ENCODE data around the gene PITPNC1. TPM values are rescaled to one million over a fixed set of nuclear protein-coding genes. Genes with fewer than 3 reads are reported as not detected.
"Not testable (repeated sequence)": the region's sequence is repeated elsewhere in the genome, so short reads cannot be mapped to it uniquely, and the experiment has no call there.

The PITPNC1 gene
- polyA plus RNA-seq, 4 donors: 19.7 to 24.3 (median 23.4) TPM

DNA sequence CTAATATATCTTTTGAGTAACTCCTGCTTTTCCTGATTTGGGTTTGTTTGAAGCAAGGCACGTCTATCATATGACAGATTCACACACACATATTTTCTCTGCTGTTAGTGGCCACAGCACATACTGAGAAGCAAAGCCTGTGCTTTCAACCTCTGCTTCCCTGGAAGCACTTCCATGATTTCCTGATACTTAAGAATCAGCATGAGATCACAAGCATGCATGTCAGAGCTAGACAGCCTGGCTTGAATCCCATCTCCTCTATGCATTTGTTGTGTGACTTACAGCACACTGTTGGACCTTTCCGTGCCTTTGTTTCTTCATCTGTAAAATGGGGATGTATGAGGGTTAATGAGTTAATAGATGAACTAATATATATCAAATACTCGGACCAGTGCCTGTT, 189.6 kb downstream of the PITPNC1 start:
- no peak for DNase-seq (ENCODE audit: low read depth in 4 of 4, low spot score in 3 of 4)

DNA sequence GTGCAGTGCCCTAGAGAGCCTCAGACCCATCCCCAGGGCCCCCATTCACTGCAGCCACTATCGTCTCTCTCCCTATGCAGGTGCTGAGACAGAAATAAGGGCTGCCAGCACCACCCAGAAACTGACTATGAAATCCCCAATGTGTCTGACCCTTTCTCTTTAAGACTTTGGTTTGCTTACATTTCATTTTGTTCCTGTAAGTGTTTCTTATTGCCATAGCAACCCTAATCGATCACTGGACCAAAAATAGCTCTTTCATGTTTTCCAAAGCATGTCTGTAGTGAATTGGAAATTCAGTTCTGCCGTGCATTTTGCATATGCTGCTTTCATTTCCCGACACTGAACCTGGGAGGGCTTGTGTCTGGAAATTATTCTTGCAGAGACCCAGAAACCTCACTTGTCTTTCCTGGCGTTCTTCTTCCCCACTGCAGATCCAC, 192.0 kb downstream of the PITPNC1 start:
- no peak for DNase-seq (ENCODE audit: low read depth in 4 of 4, low spot score in 3 of 4)

DNA sequence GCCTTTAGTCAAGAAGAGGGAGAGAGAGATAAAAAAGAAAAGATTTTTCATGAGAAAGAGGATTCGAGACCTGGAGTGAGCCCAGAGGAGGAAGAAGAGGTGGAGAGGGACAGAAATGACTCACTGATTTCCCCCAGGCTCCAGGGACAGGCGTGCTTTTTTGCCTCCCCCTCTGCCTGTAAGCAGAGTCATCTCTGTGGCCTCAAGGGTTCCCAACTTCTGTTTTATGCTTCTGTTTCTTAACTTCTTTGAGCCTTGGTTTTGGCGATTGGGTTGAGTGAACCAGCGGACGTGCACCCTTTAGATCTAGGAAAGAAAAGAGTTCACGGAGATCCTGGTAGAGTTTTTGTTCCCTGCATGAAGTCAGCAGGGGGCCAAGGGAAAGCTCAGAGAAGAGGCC, 192.8 kb downstream of the PITPNC1 start:
- DNase-seq (ENCODE audit: low read depth in 4 of 4, low spot score in 3 of 4): no peak

DNA sequence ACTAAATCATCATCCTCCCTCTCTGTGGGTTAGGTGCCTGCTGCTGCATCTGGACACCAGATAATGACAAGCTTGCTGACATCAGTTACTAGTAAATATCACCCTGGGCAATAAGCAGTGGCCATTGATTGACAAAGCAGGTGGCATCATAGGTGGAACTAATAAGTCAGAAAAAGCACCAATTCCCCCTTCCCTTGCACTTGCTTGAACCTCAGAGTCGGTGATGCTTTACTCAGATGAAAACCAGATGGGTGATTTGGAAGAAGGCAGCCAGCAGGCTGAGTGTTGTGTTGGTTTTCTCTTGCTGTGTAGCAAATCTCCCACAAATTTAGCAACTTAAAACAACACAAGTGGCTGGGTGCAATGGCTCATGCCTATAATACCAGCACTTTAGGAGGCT, 193.7 kb downstream of the PITPNC1 start:
- DNase-seq (ENCODE audit: low read depth in 4 of 4, low spot score in 3 of 4): no peak

DNA sequence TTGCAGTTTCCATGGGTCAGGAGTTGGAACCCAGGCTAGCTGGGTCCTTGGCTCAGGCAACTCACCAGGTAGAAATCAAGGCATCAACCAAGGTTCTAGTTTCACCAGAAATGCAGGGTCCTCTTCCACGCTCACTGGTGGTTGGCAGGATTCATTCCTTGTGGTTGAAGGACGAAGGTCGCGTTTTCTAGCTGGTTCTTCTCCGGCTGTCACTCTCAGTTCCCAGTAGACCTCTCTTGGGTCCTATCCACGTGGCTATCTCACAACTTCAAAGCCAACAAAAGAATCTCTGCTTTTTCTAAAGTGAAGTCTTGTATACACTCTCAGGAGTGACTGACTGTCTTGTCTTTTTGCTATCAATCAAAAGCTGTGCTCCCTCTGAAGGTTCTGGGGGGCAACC, 194.4 kb downstream of the PITPNC1 start:
- DNase-seq (ENCODE audit: low read depth in 4 of 4, low spot score in 3 of 4): no peak

DNA sequence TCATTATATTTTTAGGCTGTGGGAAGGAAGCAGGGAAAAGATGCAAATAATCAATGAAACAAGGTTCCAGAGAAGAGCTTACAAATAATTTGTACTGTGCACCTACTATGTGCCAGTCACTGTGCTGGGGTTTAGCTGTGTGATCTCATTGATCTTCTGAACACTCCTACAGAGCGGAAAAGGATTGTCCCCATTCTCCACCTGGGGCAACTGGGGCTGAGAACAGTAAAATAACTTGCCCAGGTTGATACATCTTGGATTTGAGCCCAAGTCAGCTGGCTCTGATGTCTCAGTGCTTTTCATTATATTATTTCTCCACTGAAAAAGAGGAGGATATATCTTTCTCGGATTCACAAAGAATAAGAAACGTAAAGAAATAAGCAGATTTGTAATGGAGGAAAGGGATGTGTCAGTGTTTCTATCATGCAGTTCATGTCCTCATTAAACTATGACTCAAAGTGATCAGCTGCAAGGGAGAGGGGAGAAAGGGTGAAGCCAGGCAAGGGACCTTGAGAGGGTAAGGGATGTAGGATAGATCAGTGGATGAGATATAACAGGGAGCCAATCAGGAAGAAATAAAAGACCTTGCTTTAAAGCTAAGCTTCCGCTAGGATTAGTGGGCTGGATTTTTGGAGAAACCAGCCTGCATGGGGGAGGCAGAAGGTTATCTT, 197.0 kb downstream of the PITPNC1 start:
- DNase-seq (ENCODE audit: low read depth in 4 of 4, low spot score in 3 of 4): no peak

DNA sequence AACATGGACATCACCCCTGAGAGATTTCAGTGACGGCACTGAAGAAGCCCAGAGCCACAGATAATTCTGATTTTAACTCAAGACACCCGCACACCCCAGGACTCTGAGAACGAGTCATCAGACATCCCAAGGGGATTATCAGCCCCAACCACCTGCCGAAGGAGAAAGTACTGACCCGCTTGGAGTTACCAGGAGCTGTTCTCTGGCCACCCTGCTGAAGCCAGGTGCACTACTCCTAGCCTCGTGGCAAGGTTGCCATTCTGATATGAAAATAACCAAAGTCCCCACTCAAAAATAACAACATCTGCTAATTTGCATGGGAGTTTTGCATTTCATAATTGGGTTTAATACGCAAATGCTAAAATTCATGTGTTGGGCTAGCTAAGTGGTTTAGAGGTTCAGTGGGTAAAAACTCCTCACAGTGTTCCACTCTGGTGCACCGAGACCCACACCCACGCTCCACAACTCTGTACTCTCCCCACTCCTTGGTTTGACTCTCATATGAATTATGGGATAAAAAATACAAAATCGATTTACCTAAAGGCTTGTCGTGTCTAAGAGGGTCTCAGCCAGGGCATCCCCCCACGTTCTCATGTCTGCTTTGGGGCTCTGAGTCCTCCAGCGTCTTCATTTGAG, 197.7 kb downstream of the PITPNC1 start:
- DNase-seq (ENCODE audit: low read depth in 4 of 4, low spot score in 3 of 4): no peak

DNA sequence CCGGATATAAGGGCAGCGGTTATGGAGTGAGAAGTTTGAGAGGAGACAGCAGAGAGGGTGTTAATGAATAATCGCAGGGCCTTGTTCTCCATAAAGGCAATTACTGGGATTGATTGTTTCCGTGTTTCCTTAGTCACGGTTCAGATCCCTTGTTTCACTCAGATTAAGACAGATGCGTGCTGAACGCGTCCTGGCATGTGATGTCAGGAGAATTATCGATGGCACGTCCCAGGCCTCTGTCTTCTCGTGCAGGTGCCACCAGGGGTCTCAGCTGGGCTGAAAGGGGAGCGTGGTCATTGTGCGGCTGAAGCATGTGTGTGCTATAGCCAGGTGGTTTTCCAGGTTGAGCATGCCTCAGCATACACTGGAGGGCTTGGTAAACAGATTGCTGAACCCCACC, 198.2 kb downstream of the PITPNC1 start:
- peak in 2 of 4 donors; percentile 54 to 57 for DNase-seq (ENCODE audit: low read depth in 4 of 4, low spot score in 3 of 4)

DNA sequence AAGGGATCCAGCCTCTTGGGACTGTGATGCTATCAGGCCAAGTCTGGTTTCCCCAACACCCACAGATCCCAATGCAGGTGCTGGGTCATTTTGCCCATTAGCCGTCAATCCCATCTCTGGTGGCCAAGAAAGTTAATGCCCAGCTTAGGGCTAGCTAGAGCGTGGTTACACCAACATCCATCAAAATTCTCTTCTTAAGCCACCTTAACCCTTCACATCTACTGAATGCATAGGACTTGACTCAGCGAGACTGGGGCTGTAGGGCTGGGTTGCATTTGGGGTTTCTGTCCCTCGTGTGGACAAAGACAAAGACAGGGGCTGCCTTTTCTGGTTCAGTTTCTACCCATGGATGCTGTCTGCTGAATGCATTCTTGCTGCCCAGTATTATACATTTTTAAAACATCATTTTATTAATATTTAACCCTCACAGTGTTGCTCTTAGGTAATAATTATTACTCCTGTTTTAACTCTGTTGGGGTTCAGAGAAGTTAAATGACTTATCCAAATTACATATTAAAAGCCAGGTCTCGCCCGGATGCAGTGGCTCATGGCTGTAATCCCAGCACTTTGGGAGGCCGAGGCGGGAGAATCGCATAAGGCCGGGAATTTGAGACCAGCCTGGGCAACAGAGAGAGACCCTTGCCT, 199.5 kb downstream of the PITPNC1 start:
- no peak for DNase-seq (ENCODE audit: low read depth in 4 of 4, low spot score in 3 of 4)

DNA sequence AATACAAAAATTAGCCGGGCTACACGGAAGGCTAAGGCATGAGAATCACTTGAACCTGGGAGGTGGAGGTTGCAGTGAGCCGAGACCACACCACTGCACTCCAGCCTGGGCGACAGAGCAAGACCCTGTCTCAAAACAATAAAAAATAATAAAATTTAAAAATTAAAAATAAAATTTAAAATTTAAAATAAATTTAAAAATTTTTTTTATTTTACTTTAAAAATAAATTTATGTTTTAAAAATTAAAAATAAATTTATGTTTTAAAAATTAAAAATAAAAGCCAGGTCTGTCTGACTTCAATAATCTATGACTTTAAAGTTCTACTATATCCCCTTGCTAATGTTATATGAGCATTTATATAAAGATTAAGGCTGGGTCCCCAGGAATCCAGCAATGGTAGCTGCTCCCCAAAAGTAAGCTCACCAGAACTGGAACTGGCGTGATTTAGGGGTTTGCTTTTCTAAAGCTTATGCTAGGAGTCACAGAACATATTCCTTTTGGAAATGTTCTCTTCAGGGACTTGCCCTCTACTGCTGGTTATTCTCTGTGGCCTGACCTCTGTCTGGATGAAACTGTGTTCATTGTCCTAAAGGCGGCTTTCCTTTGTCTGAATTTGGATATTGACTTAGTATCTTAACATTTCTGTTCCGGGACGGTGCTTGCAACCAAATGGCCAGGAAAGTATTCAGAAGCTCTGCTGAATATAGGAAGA, 200.5 kb downstream of the PITPNC1 start:
- no peak for DNase-seq (ENCODE audit: low read depth in 4 of 4, low spot score in 3 of 4)

DNA sequence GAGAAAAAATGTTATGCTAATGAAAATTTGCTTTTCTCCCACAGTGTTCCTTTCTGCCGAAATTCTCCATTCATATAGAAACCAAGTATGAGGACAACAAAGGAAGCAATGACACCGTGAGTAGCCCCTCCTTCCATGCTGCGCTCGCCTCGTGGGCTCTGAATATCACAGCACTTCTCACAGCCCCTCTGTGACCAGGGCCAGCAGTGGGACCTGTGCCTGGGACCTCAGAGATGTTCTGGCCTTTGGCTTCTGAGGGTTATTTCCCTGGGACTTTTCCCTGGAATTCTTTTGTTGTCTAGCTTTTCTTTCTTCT, 201.0 kb downstream of the PITPNC1 start:
- DNase-seq (ENCODE audit: low read depth in 4 of 4, low spot score in 3 of 4): no peak

DNA sequence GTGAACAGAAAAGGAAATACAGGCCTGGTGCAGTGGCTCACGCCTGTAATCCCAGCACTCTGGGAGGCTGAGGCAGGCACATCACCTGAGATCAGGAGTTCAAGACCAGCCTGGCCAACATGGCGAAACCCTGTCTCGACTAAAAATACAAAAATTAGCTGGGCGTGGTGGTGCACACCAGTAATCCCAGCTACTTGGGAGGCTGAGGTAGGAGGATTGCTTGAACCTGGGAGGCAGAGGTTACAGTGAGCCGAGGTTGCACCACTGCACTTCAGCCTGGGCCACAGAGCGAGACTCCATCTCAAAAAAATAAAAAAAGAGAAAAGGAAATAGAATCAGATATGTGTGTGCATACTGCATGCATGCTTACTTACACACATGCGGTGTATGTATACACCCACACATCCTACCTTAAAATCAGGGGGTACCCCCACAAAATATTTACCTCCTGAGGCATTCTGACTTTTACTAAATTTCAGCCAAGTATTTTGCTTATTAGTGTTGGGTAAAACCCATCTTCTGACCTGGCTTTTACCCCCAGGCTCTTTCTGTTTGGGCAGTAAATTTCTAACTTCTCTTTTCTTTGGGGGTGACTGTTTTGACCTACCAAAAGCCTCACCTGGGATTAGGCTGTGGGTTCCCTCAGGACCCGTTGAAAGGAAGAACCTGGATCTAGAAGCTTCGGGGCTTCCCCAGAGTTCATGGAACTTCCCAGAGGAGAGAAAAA, 201.8 kb downstream of the PITPNC1 start:
- not testable (repeated sequence) for DNase-seq (ENCODE audit: low read depth in 4 of 4, low spot score in 3 of 4)

DNA sequence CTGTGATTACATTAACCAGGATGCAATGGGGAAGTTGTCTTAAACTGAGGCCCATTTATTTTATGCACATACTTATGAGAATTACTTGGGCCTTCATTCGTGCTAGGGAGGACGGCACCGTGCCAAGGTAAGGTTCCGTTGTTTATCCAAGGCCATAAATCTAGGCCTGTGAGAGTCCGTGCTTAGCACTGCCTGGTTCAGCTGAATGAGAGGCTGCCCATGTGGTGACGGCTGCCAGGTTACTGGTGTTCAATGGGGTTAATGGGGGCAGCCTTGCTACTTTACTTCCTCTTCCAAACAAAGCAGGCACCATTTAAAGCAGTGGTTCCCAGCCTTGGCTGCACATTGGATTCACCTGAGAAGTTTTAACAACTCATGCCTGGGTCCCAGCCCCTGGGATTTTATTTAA, 205.6 kb downstream of the PITPNC1 start:
- no peak for DNase-seq (ENCODE audit: low read depth in 4 of 4, low spot score in 3 of 4)

DNA sequence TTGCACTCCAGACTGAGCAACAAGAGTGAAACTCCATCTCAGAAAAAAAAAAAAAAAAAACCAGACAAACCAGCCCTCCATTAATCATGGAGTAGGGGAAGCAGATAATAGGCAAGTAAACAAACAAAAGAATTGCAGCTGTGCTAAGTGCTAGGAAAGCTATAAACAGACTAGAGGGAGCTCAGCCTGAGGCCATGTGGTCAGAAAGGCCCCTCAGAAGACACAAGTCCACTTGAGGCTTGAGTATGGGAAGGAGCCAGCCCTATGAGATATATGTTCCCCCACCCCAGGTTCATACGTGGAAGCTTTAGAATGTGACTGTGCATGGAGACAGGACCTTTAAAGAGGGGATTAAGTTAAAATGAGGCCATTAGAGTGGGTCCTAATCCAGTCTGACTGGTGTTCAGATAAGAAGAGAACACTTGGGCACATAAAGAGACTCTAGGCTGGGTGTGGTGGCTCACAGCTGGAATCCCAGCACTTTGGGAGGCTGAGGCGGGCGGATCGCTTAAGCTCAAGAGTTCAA, 208.1 kb downstream of the PITPNC1 start:
- no peak for DNase-seq (ENCODE audit: low read depth in 4 of 4, low spot score in 3 of 4)

DNA sequence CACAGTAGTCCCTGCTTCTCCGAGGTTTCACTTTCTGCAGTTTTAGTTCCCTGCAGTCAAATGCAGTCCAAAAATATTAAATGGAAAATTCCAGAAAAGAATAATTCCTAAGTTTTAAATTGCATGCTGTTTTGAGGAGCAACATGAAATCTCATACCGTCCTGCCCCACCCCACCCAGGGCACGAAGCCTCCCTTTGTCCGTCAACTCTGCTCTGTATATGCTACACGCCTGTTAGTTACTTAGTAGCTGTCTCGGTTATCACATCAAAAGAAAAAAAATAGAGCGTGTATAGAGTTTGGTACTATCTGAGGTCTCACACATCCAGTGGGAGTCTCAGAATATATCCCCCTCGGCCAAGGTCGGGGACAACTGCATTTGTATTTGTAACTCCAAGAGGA, 211.2 kb downstream of the PITPNC1 start:
- DNase-seq (ENCODE audit: low read depth in 4 of 4, low spot score in 3 of 4): no peak

DNA sequence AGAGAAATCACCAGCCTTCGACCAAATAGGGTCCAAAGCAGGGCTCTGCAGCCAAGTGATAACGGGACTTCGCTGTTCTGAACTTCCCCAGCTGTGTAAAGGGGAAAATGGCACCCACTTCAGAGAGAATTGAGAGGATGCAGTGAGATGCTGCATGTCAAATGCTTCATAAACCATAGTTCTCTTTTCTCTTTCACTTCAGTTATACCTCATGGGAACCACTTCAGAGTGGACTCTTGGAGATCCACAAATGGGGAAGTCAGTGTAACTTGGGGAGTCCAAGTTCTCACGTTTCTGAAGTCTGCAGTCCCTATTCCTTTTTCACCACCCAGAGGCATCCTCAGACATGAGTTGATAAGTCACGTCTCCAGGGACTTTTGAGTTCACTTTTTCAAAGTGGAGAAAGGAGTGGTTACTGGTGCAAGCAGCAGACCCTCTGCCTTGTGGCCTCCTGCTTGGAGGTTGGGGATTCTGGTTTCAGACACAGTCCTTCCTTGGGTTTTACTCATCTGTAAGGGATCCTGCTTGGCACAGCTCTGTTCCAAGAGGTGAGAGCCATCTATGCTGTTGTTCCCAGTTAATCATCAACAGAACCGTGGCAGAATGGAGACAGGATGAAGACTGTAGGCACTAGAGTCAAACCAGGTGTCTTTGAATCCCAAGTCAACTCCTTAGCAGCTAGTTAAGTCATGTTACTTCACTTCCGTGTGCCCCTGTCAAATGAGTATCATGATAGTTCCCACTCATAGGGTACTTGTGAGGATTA, 217.2 kb downstream of the PITPNC1 start:
- DNase-seq (ENCODE audit: low read depth in 4 of 4, low spot score in 3 of 4): no peak

DNA sequence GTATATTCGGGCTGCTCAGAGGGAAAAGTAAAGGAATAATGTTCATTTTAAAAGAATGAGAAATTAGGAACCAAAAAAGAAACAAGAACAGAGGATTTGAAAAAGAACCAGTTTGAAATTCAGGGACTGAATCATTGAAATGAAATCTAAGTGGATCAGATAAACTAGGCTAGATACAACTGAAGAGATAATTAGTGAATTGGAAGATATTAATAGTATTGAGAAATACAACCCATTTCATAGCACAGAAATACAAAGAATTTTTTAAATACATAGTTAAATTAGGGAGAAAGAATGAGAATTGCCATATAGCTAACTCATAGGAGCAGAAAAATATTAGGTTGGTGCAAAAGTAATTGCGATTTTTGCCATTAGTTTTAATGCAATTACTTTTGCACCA, 223.3 kb downstream of the PITPNC1 start:
- DNase-seq (ENCODE audit: low read depth in 4 of 4, low spot score in 3 of 4): no peak

DNA sequence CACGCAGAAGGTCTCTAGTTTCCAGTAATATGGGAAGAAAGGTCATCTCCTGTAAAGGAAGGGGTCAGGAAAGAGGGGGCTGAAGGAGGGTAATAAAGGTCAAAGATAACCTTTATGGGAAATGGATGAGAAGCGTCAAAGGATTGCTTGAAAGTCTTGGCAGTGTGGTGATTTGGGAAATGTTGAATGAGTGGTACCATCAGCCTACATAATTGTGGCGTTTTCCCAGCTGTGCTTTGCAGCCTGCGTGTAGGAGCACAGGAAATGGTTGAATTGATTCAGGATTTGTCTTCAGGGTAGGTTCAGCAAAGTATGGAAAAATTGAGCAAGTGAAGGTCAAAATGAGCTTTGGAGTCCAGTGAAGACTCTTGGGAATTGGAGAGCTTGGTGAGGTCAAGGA, 224.8 kb downstream of the PITPNC1 start:
- no peak for DNase-seq (ENCODE audit: low read depth in 4 of 4, low spot score in 3 of 4)

DNA sequence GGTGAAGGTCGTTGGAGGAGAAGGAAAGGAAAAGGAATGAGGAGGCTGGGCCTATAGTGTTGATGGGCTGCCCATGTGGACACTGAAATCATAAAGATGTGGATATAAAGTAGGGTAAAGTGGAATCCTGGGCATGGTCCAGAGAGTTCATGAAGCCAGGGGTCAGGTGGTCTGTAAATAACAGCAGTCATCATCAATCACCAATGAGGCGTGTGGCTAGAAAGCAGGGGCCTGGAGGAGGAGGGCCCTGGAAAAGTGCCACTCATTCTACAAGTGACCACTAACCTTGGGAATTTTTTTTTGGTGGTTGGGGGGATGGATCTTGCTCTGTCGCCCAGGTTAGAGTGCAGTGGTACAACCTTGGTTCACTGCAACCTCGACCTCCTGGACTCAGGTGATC, 225.4 kb downstream of the PITPNC1 start:
- no peak for DNase-seq (ENCODE audit: low read depth in 4 of 4, low spot score in 3 of 4)

DNA sequence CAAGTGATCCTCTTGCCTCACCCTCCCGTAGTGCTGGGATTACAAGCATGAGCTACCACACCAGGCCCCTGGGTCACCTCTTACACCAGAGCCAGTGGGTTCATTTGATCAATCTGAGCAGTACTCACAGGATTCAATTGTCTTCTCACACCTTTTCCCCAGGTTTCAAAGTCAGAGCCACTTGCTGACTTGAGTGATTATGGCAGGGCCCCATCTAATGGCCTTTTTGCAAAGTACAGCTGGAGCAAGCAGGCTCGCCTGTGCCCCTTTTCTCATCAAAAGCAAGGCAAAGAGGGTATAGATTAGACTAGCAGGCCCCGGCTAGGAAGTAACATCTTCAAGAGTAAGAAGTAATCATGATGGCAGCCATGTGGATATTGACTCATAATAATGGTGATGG, 225.9 kb downstream of the PITPNC1 start:
- no peak for DNase-seq (ENCODE audit: low read depth in 4 of 4, low spot score in 3 of 4)

Data from right renal pelvis (tissue), 4 donors.